NCI-H748 (cell line): ENCODE measurements around the gene MTURN.

Experiments
- DNase-seq: peaks from one replicate; lab custom pipeline; 2025; ENCODE audit not compliant: unreplicated experiment; lab: John Stamatoyannopoulos, UW

Gene MTURN

GRCh38 chr7:30201921-30202320 is 67.1 kb downstream of the MTURN start:
- DNase-seq, result no peak

- DNase-seq, result no peak
Measured at GRCh38 chr7:30202671-30203070, 67.9 kb downstream of the MTURN start.

- no peak for DNase-seq
Measured at GRCh38 chr7:30206491-30206890, 71.7 kb downstream of the MTURN start.

- DNase-seq, result no peak
Measured at GRCh38 chr7:30206942-30207341, 72.2 kb downstream of the MTURN start.

- DNase-seq, result no peak
Measured at GRCh38 chr7:30207376-30207775, 72.6 kb downstream of the MTURN start.

GRCh38 chr7:30209951-30210350 is 75.2 kb downstream of the MTURN start:
- no peak for DNase-seq
